Activated T-cell treated with anti-CD3 and anti-CD28 coated beads for 48 hours (primary cell): ENCODE results near the gene SPATA2.
"Not testable (repeated sequence)": the region's sequence is repeated elsewhere in the genome, so short reads cannot be mapped to it uniquely, and the experiment has no call there.

Experiments
- DNase-seq: peaks from one replicate; pipeline ENCODE4 v3.0.0-alpha.2; 2020; ENCODE audit warnings: low read depth

SPATA2 gene, protein sequence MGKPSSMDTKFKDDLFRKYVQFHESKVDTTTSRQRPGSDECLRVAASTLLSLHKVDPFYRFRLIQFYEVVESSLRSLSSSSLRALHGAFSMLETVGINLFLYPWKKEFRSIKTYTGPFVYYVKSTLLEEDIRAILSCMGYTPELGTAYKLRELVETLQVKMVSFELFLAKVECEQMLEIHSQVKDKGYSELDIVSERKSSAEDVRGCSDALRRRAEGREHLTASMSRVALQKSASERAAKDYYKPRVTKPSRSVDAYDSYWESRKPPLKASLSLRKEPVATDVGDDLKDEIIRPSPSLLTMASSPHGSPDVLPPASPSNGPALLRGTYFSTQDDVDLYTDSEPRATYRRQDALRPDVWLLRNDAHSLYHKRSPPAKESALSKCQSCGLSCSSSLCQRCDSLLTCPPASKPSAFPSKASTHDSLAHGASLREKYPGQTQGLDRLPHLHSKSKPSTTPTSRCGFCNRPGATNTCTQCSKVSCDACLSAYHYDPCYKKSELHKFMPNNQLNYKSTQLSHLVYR

DNA sequence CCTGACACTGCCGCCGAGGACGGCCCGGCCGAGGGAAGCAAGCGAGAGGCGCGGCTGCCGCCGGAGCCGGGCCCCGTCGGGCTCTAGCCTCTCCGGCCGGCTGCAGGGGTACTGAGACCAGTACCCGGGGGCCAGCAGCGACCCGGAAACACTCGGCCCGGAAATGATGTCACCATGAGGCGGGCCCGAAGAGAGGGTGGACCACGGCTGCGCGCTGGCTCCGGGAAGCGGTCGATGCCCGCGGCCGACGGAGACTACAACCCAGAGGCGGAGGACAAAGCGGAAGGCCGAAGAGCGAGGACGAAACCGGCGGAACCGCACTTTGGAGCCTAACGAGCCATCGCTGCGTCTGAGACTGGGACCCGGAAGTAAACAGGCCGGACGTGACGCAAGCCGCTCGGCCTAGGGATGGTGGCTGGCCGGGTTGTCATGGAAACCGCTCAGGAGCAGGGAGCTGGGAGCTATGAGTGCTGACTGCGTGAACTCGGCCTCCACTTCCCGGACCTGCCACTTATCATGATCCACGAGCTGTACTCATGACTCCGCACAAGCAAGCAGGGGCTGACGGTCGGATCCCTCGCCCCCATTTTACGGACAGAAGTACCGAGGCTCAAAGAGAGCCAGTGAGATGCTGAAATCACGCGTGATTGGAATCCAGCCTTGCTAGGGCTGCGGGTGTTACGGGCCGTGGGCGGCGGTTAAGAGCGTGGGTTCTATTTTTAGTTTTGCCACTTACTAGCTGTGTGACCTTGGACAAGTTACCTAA is at the start of gene SPATA2:
TSS of gene SPATA2 (minus strand) at position 150 of the 766 bp plus-strand sequence. CDS start 7,039 bp downstream, outside the sequence.
- peak; percentile 90 for DNase-seq

DNA sequence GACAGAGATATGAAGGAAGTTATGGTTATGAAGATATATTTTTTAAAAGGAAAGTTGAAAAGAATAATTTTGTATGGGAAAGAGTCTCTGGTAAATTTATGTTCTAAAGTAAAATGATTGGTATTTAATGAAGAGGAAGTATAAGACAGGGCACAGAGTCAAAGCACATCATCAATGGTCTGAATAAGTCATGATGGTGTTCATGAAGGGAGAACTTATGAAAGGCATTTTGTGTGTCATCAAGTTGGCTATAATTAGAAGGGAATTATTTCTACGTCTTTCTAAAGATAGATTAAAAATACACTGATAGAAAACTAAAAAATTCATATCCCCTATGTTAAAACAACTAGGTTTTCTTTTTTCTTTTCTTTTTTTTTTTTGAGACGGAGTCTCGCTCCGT is 46.1 kb upstream of the SPATA2 start:
- no peak for DNase-seq

DNA sequence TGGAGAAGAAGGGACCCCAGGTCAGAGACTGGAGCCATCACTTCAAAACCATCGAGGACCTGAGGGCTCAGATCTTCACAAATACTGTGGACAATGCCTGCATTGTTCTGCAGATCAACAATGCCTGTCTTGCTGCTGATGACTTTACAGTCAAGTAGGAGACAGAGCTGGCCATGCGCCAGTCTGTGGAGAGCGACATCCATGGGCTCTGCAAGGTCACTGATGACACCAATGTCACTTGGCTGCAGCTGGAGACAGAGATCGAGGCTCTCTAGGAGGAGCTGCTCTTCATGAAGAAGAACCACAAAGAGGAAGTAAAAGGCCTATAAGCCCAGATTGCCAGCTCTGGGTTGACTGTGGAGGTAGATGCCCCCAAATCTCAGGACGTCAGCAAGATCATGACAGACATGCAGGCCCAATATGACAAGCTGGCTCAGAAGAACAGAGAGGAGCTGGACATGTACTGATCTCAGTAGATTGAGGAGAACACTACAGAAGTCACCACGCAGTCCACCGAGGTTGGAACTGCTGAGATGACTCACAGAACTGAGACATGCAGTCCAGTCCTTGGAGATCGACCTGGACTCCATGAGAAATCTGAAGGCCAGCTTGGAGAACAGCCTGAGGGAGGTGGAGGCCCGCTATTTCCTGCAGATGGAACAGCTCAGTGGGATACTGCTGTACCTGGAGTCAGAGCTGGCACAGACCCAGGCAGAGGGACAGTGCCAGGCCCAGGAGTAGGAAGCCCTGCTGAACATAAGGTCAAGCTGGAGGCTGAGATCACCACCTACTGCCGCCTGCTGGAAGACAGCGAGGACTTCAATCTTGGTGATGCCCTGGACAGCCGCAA is 42.0 kb upstream of the SPATA2 start:
- not testable (repeated sequence) for DNase-seq

GRCh38 chr20:49956689-49957088 is 41.4 kb upstream of the SPATA2 start:
- DNase-seq: no peak

DNA sequence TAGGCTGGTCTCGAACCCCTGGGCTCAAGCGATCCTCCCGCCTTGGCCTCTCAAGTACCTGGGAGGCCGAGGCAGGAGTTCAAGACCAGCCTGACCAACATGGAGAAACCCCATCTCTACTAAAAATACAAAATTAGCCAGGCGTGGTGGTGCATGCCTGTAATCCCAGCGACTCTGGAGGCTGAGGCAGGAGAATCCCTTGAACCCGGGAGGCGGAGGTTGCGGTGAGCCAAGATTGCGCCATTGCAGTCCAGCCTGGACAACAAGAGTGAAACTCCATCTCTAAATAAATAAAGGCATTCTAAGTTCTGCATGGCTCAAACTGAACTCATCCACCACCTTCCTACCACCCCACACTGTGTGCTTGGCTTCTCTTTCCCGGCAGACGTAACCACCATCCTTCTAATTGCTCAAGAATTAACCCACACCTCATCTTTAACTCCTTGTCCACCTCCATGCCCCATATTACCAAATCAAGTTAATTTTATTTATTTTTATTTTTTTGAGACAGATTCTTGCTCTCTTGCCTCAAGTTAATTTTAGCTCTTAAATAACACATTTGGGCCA is 40.6 kb upstream of the SPATA2 start:
- DNase-seq: not testable (repeated sequence)

GRCh38 chr20:49955167-49955566 is 39.8 kb upstream of the SPATA2 start:
- no peak for DNase-seq

DNA sequence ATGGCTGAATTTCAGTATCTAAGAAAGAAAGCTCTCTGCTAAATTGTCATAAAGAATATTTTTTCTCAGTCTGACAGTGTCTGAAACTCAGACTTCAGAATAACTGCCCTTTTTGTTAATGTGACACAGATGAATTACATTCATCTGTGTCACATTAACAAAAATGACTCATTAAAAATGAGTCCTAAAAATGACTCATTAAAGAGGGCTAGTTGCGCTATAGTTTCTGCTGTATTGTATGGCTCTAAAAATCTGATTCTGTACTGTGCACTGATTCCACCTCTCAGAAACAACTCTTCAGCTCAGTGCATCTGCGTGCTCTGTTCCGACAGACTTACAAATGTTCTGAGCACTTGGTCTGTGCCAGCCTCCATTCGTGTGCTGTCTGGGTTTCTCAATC is 35.8 kb upstream of the SPATA2 start:
- DNase-seq: no peak

DNA sequence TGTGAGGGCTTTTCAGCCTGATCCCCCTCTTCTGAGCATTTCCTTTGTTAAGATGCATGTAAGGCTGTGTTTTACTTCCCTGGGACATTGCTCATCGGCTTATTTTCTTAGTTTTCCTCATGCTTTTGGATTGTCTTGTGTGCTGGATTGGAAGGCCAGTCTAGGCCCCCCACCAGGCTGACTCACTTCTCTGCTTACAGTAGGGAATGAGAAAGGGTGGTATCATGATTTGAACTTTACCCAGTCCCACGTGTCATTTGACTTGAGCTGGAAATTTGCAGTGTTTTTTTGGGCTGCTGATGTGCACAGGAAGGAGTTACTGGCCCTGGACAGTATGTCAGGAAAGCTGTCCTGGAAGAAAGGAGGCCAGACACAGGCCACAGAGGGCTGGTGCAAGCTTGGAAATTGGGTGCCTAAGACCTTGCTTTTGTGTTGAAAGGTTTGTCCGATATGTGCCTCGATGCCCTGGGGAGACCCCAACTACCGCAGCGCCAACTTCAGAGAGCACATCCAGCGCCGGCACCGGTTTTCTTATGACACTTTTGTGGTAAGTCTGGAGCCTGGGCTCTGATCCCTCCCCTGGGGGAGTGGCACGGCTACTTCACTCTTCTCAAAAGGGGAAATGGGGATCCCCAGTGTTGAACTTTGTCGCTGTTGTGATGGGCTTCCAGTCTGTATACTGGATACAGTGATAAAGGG is 33.6 kb upstream of the SPATA2 start:
- no peak for DNase-seq

DNA sequence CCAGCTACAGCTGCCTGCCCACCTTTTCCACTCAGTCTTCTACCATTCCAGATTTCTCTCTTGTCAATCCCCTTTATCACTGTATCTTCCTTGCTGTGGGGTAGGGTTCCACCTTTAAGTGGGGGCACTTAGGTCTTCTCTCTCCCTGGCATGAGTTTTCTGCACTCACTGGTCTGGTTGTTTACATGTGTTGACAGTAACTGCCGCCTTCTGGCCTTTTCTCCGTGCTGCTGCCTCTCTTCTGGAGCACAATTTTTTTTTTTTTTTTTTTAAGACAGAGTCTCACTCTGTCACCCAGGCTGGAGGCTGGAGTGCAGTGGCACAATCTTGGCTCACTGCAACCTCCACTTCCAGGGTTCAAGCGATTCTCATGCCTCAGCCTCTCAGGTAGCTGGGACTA is 32.8 kb upstream of the SPATA2 start:
- DNase-seq: no peak

DNA sequence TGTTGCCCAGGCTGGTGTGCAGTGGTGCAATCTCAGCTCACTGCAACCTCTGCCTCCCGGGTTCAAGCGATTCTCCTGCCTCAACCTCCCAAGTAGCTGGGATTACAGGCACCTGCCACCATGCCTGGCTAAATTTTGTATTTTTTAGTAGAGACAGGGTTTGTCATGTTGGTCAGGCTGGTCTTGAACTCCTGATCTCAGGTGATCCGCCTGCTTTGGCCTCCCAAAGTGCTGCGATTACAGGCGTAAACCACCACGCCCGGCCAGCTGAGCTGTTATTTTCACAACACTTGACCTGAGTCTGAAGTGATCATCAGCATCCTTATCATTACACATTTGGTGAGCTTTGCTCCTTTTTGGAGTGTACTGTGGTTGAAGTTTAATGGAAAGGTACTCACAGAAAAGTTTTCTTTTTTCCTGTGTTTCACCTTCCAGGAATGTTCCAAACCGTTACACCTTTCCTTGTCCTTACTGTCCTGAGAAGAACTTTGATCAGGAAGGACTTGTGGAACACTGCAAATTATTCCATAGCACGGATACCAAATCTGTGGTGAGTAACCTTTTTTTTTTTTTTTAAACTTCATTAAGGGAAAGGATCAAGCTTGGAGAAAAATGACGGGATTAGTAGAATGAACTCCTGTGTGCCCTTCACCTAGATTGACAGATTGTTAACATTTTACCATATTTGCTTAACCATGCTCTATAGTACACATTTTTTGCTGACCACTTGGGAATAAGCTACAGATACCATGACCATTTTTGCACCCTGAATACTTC is 30.6 kb upstream of the SPATA2 start:
- no peak for DNase-seq

DNA sequence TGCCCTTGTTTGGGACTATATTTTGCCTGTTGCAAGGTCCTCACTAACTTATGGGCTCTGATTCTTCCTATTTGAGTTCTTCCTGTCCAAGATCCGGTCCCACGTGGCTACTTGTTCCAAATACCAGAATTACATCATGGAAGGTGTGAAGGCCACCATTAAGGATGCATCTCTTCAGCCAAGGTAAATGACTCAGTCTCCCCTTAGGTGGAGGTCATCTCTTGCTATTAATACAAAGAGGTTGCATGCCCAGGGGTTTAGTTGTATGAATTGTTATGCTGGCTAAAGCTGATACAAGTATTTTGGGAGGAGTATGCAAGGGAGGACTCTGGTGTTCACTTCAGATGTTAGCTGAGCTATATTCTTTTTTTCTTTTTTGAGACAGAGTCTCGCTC is 30.0 kb upstream of the SPATA2 start:
- DNase-seq: no peak

GRCh38 chr20:49942942-49943341 is 27.6 kb upstream of the SPATA2 start:
- DNase-seq: no peak

DNA sequence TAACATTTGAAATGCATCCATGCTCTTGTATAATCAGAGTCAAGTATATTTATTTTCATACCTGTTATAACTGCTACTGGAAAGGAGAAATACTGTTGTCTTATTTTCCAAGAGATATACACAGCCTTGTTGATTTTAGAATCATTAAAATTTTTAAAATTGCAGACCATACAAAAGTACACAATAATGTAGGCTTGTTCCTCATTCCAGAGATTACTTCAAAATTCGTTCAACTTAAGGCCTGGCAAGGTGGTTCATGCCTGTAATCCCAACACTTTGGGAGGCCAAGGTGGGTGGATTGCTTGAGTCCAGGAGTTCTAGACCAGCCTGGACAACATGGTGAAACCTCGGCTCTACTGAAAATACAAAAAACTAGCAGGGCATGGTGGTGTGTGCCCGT is 27.0 kb upstream of the SPATA2 start:
- no peak for DNase-seq

- no peak for DNase-seq
Measured at GRCh38 chr20:49941456-49941855, 26.1 kb upstream of the SPATA2 start.

- DNase-seq: no peak
Measured at GRCh38 chr20:49938173-49939163, 23.1 kb upstream of the SPATA2 start.

DNA sequence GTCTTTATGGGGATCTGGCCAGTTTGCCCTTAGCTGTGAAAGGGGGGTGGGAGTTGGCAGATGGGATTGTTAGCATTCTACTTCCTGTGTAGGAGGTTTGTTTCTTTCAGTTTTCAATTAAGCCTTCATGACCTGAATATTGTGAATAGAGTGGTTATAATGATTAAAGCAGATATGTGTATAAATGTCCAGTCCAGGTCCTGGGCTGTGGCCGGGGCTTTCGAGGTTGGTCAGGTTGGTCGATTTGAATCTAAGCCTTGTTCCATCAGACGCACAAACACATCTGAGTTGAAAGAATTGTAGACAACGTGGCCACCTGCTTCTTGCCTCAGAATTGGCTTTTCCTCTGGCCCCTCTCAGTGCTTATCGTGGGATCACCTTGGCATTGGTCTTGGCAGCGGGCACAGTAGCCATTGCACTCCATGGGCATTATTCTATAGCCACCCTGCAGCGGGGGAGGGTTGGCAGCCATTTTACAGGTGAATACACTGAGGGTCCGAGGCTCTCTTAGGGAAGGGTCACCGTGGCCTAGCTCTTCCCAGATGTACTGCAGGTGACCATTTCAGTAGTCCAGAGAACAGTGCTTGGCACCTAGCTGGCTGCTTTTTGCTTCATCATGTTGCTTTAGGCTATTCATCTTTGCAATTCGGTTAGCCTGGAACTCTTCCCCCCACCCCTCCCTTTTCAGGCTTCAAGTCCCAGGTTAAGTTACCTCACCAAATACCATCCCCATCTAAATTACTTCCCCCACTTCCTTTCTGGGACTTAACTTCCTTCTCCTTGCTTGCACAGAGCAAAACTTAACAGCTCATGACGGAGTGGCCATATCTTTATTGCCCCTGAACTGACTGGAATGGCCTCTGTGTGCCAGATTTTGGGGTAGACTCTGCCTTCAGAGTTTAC is 21.9 kb upstream of the SPATA2 start:
- DNase-seq: no peak

- DNase-seq: peak; percentile 92
Measured at GRCh38 chr20:49936153-49937026, 21.1 kb upstream of the SPATA2 start, which contains the start of gene RNF114. Gene RNF114 (plus strand): TSS chr20:49936397. CDS start chr20:49936413, 16 bp downstream.
